GM12892 (cell line): ENCODE measurements around the gene TMEM54.

Source experiments
- POLR2A ChIP-seq: IDR thresholded peaks from 2 replicates; pipeline ENCODE4 v1.6.1; 2011; ENCODE audit warnings: low read depth, low read length, control low read depth
- POLR2AphosphoS5 ChIP-seq: IDR thresholded peaks from 2 replicates; pipeline ENCODE4 v1.6.1; 2011; ENCODE audit warnings: low read depth, low read length, control low read depth
- TAF1 ChIP-seq: IDR thresholded peaks from 2 replicates; pipeline ENCODE4 v1.6.1; 2011; ENCODE audit warnings: low read depth, mild to moderate bottlenecking, control low read depth, low read length, borderline replicate concordance

DNA sequence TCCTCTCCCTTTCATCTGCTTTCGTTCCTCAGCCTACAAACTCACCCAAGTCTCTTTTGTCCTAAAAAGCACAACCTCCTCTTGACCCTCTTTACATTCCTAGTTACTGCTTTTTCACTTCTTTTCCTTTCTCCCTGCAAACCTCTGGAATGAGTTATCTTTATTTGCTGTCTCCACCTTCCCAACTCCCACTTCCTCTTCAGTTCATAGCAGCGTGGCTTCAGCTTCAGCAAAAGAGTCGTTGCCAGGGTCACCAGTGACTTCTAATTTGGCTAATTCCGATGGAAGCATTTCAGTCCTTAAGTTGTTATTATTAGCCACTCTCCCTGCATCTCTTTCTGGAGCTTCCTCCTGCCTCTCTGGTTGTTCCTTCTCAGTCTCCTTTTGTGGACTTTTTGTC is 6.2 kb upstream of the TMEM54 start:
- TF ChIP-seq POLR2A (no peak), POLR2AphosphoS5 (no peak), TAF1 (no peak)
